ENCODE results near the gene SULT1C3.

SULT1C3 gene

DNA sequence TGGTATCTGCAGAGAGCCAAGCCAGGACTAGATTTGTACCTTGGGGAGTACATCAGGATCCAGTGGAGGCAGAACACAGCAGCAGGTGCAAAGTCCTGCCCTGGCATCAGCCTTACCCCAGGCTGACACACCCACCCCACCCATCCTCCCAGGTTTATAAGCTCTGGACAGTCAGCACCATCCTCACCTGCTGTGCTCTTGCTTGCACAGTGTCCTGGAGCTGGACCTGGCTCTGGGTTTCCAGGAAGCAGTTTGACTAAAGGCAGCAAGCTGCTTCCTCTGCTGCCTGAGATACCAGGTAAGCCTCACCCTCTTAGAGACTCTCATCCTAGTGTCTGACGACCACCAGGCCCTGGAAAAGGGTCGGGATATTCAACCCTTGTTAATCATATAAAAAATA lies at the start of gene SULT1C3:
SULT1C3 (plus strand) TSS at position 183 of the 400 bp plus-strand sequence. CDS start 7,227 bp downstream, outside the sequence.
- DNase-seq (ENCODE audit: low read depth) = no peak
- no peak within 1 kb of the TSS for H3K4me3 ChIP-seq (ENCODE audit: low read depth, low read length)

DNA sequence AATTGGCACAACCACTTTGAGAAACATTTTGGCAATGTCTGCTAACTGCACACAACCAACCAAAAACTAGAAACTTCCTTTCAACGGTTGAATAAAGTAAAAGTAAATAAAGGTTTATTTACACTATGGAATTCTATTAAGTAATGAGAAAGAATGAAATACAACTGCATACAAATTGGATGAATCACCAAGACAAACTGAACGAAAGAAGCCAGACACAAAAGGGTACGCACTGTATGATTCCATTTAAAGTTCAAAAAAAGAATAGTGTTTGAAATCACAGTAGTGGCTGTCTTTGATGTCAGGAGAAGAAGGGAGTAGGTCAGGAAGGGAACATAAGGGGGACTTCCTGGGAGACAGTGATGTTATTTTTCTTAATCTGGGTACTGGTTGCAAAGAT lies 46.5 kb upstream of the SULT1C3 start:
- no peak overlapping the region for H3K4me3 ChIP-seq (ENCODE audit: low read depth, low read length)
- DNase-seq (ENCODE audit: low read depth) = no peak

DNA sequence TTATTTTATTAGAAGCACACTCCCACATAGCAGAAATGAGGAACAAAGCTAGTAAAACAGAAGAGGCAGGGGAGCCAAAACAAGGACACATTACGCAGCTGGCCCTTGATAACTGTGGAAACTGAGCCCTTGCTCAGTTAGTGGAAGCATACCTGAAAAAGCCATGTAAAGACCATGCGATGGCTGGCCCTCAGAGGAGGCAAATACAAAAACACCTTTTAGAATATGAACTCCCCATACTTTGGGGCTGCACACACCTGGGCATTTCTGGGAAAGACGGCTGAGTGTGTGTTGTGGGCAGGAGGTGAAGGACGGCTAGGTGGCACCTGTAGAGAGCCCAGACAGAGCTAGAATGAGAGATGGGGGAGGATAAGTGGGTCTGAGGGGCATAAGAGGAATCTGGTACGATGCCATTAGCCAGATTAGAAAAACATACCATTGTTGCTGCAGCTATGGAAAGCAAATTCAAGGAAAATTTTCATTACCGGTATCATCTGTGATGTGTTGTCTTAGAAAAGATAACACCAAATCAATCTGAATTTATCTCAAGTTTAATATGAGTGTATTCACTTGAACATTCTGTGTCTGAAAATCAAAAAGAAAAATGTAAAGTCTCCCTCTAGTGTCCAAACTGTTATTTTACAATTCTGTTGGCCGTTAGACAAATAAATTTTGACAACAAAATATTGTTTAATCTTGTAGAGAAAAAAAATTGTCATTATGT lies 45.2 kb upstream of the SULT1C3 start:
- no peak overlapping the region for H3K4me3 ChIP-seq (ENCODE audit: low read depth, low read length)
- DNase-seq (ENCODE audit: low read depth) = no peak

DNA sequence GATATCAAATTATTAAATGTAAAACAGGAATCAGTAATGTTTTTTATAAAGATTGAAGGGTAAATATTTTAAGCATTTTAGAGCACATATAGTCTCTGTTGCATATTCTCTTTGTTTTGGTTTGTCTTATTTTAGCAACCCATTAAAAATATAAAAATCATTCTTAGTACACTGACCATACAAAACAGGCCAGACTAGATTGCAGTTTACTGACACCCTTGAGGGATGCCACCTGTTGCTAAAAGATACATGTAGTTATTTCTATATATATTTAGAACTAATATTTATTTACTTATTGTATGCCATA lies 44.7 kb upstream of the SULT1C3 start:
- no peak for DNase-seq (ENCODE audit: low read depth)
- H3K4me3 ChIP-seq (ENCODE audit: low read depth, low read length) = no peak overlapping the region

DNA sequence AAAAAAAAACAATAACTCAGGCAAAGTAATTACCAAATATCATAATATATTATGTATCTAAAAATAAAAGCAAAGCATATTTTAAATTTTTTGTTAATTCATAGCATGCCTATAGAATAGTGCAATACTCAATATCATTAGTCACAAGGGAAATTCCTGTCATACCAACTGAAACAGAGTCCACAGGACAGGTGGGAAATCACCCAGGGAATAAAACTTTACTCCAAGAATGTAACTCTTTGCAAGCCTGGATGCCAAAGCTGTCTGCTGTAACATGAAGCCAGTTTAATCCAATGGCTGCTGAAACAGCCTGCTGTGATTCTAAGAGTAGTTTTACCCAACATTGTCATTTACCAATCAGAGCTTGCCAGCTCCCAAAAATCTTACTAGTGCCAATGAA lies 40.0 kb upstream of the SULT1C3 start:
- H3K4me3 ChIP-seq (ENCODE audit: low read depth, low read length) = no peak overlapping the region
- no peak for DNase-seq (ENCODE audit: low read depth)

DNA sequence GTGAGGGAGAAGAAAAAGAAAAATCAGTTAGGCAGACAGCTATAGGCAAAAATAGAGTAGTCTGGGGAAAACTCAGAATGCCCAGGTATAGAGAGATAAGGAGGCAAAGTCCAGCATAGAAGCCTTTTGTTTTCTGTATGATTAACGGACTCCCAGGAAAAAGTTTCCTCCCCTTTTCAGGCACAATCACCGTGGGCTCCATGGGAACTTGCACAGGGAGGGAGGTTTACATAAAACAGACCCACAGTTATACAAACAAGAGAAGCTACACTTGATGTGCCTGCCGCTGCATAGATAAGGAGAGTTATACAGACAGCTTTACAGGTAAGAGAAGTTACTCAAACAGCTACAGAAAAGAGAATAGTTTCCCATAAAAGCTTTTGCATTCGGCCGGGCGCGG lies 39.2 kb upstream of the SULT1C3 start:
- no peak for DNase-seq (ENCODE audit: low read depth)
- H3K4me3 ChIP-seq (ENCODE audit: low read depth, low read length) = no peak overlapping the region

DNA sequence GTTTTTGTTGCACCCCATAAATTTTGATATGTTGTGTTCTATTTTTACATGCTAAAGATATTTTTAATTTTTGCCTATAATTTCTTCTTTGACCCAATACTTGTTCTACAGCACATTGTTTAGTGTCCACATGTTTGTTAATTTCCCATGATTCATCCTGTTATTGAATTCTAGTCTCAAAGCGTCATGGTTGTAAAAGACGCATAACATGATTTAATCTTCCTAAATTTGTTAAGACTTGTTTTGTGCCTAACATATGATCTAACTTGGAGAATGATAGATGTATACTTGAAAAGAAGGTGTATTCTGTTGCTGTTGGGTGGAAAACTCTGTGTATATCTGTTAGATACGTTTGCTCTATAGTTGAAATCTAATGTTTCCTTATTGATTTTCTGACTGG lies 27.1 kb upstream of the SULT1C3 start:
- no peak overlapping the region for H3K4me3 ChIP-seq (ENCODE audit: low read depth, low read length)
- no peak for DNase-seq (ENCODE audit: low read depth)

DNA sequence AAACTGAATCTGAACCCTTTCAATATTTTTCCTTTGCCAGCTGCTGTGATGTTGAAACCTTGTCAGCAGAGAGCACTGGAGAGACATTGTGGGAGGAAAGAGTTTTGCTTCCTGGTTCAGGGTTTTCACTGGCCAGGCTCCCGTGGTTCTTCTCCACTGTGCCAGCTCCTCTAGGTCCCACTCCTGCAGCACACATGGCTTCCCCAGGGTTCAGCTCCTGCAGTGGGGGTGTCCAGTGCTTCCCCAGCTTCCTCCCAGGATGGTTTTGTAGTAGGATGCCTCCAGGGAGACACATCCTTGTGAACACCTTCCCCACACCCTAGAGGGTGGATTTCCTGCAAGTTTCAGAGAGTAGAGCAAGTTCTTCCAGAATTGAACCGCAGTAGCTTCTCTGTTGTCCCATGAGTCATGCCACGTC lies 24.0 kb upstream of the SULT1C3 start:
- DNase-seq (ENCODE audit: low read depth) = no peak
- H3K4me3 ChIP-seq (ENCODE audit: low read depth, low read length) = no peak overlapping the region

DNA sequence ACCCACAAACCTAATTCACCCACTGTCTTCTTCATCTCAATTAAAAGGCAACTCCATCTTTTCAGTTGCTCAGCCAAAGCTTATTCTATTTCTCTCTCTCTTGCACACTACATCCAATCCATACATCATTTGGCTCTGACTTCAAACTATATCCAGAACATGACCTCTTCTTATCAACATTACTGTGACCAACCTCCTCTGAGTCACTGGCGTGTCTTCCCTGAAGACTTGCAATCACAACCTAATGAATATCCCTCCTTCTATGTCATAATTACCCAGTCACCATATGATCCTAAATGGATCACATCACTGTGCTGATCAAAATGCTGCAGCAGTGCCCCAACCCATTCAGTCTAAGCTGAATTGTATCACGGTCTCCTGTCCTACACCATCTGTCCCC lies 22.6 kb upstream of the SULT1C3 start:
- DNase-seq (ENCODE audit: low read depth) = no peak
- H3K4me3 ChIP-seq (ENCODE audit: low read depth, low read length) = no peak overlapping the region

DNA sequence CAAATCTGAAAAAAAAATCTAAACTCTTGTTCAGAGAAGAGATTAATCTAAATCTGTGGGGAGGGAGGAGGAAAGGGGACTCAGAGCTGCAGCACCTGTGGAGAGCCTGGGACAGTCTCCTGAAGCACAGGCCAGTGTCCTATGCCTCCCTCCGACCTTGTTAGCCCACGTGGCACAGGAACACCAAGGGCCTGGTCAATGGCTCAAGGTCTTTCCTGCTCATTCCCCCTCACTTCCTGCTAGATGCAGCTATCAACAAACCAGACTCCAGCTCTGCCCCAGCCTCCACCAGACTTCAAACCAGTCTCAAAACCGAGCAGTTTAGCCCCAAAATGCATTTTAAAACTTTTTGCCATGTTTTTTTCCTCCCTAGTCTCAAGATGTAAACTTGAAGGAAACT lies 20.1 kb upstream of the SULT1C3 start:
- no peak for DNase-seq (ENCODE audit: low read depth)

DNA sequence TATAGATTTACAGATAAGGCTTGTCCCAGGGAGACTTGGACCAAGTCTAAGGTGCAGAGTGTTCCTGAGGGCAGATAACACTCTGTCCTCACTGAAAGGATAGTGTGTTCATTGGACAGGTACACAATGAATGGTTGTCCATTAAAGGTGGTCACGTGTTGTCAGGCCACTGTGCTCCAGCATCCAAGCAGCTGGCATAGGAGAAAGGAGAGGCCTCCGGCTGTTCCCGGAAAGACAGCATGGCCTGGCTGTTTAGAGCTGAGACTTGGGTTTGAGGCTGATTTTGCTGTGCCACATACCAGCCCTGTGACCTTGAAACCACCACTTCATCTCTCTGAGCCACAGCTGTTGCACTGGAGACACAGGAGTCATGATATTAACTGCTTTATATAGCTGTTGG lies 19.6 kb upstream of the SULT1C3 start:
- DNase-seq (ENCODE audit: low read depth) = no peak
- H3K4me3 ChIP-seq (ENCODE audit: low read depth, low read length) = no peak overlapping the region

More for the DNA sequence above, 20.1 kb upstream of the SULT1C3 start:
- no peak overlapping the region for H3K4me3 ChIP-seq (ENCODE audit: low read depth, low read length)

DNA sequence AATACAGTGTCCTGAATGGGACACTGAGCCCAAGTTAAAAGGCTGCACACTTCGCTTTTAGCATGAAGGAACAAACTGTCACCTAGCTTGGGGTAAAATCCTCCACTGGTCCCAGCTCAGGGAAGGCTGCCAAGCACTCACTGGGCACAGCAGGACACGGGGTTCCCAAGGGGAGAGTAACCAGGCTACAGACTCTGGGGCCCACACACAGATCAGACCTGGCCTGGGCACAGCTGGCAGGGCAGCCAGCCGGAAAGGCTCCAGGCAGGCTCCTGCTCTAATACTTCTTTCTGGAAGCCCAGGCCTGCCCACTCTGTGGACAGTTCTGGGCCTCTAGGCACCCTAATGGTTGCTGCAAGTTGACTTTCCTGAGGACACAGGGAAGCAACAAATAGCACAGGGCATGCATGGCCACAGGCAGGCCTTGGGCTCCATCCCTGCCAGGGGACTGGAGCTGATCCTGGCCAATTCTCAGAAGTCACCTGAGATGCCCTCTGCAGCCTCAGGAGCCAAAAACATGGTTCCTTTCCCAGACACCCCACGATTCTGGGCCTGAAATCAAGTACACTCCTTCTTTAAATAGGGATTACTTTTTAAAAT lies 18.7 kb upstream of the SULT1C3 start:
- DNase-seq (ENCODE audit: low read depth) = no peak
- H3K4me3 ChIP-seq (ENCODE audit: low read depth, low read length) = no peak overlapping the region

DNA sequence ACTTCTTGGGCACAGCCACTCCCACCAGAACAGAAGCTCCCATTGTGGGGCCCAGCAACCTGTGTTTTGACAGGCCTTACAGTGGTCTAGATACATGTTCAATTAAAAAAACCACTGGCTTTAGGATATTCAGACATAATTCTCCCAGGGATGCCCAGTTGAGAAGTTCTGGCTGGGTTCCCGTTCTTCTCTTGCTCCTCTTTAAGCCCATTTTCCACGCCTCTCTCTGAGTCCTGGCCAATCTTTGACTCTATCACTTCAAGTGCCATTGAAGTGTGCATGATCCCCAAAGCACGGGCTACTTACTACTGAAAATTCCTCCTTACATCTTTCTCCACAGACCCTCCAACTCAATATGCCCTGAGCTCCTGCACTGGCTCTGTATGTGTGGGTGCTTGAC lies 17.5 kb upstream of the SULT1C3 start:
- H3K4me3 ChIP-seq (ENCODE audit: low read depth, low read length) = no peak overlapping the region
- DNase-seq (ENCODE audit: low read depth) = no peak

DNA sequence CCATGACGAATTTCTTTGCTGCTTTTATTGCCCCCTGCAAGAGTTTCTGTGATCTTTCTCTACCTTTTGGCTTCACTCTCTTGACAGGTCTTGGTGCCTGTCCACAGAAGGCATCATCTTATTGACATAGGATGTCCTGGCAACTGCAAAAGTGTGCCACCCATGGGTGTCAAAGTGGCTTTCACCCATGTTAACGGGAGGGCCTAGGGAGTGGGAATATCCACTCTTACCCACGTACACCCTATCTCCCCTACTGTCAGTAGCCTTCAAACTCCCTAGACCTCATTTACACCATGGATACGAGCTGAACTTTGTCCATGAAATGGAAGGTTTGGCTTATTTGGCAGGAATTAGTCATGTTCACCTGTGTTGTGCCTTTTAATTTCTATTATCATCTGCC lies 16.2 kb upstream of the SULT1C3 start:
- DNase-seq (ENCODE audit: low read depth) = no peak

DNA sequence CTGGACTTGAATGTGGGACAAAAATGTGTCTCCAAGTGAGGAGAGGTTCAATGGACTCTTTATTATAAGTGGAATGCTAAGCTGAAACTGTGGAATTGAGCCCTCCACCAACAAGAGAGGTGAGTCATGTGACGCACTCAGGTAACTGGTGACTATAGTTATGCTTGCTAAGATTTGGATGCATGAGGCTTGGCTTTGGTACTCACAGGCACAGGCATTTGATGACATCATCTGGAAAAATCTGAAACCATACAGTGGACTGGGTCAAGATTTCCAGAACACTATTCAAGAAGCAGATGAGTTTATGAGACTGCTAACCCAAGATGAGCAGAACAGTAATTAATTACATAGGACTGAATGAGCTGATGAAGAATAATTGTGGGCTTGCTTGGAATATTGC lies 15.7 kb upstream of the SULT1C3 start:
- H3K4me3 ChIP-seq (ENCODE audit: low read depth, low read length) = no peak overlapping the region
- no peak for DNase-seq (ENCODE audit: low read depth)

More for the DNA sequence above, 16.2 kb upstream of the SULT1C3 start:
- H3K4me3 ChIP-seq (ENCODE audit: low read depth, low read length) = no peak overlapping the region

DNA sequence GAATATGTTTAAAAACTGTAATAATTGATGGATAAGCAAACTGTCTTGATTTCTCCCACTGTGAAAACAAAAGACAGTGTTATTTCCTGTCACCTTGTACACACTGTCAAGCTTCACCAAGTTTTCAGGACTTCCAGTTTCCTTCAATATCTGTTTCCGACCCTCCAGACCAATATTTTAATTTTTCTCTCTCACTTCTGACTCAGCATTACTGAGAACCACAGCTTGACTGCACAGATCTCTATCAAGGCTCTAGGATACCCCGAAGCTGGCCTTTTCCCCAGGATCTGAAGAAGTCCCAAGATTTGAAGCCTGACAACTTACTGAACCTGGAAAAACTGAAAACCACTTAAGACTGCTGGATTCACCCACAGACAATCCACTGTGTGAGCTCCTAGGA lies 13.2 kb upstream of the SULT1C3 start:
- H3K4me3 ChIP-seq (ENCODE audit: low read depth, low read length) = no peak overlapping the region
- DNase-seq (ENCODE audit: low read depth) = no peak

DNA sequence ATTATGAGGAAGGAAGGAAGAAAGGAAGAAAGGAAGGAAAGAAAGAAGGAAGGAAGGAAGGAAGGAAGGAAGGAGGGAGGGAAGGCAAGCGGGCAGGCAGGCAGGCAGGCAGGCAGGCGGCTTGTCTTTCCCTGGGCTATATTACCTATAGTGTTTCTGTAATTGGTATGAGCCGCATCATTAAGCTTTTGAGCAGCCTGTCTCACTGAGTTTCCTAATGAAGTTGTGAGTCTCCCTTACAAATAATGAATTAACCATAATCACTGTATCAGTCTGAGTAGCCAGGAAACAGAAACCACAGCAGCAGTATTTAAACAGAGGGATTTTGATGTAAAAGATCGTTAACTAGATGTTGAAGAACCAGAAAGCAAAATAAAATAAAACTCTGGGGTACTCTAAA lies 11.8 kb upstream of the SULT1C3 start:
- DNase-seq (ENCODE audit: low read depth) = no peak

DNA sequence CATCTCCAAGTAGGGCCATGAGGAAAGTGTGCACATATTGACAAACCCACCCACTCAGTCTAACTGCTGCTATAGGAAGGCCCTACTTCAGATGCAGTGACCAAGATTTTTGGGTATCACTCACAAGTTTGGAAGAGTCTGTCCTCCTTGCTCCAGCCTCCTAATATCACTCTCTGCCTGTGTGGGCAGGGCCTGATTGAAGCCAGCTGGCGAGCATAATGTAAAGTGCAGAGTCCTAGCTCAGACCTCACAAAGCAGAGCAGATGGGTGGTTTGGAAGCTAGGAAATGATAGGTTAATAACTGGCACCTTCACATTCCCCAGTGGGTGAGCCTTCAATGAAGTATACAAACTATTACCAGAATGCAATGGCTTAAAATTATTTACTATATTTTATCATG lies 11.2 kb upstream of the SULT1C3 start:
- DNase-seq (ENCODE audit: low read depth) = no peak
- no peak overlapping the region for H3K4me3 ChIP-seq (ENCODE audit: low read depth, low read length)

More for the DNA sequence above, 11.8 kb upstream of the SULT1C3 start:
- no peak overlapping the region for H3K4me3 ChIP-seq (ENCODE audit: low read depth, low read length)

DNA sequence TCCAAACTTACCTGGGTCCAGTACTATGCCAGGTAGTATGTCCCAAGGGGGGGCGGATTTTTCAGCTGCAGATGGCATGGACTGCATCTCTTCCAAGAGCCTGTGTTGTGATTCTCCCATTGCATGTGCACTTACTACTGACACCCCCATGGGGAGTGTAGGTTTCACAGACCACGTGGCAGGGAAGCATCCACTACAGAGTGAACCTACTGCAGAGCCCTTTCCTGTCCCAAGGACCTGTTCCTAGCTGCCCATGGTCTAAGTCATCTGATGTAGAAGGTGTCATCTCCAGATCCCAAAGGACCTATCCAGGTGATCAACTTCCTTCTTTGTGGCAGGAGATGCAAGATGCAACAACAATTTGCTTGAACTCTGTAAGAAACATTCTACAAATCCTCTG lies 9.9 kb upstream of the SULT1C3 start:
- no peak overlapping the region for H3K4me3 ChIP-seq (ENCODE audit: low read depth, low read length)
- no peak for DNase-seq (ENCODE audit: low read depth)

DNA sequence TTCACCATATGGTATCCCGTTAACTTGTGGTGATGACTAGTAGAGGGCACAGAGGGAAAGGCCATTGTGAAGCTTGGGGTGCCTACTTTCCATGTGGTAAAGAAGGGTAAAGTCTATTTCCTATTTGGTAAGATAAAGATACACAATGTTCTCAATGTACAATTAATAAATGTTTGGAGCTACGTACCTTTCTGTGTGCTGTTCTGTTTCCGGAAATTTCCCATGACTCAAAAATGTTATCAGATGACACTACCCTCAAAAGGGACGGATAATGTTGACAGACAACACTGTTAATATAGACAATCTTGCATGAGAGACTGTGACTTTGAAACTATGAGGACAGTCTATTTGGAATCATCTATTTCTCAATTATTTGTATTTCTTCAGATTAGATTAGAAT lies 4.2 kb upstream of the SULT1C3 start:
- no peak overlapping the region for H3K4me3 ChIP-seq (ENCODE audit: low read depth, low read length)
- no peak for DNase-seq (ENCODE audit: low read depth)

DNA sequence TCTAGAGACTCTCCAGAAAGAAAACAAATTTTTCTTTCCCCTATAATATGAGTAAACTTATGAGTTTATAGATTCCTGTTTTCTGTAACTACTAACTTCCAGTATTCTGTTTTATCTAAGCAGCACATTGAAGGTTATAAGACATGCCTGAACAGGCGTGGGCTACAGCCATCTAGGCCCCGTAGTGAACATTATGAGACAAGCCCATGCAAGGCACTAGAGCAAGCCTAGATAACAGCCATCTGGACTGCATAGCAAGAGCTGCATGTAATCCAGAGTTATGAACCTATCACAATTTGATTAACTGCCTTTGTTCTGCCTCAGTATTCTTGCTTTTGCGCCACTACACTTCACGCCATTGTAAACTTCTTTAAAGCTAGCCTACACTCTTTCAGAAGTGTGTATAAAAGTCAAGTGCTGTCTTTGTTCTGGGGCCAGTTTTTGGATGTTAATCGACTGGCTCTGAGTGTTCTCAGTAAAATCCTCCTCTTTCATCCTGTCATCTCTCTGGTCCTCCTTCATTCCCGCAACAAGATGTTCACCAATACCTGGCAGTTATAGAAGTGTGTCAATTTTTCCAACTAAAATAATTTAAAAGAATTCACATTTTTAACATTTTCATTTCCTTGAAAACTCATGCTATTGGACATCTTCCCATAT lies 3.0 kb upstream of the SULT1C3 start:
- no peak for DNase-seq (ENCODE audit: low read depth)
- no peak overlapping the region for H3K4me3 ChIP-seq (ENCODE audit: low read depth, low read length)
